Lower leg skin (tissue), 4 donors: Measurements from ENCODE around the gene MTUS2. TPM values are rescaled to one million over a fixed set of nuclear protein-coding genes. Genes with fewer than 3 reads are reported as not detected.

Source experiments
- DNase-seq, 2 donors: peaks; one replicate each; pipeline ENCODE4 v3.0.0-alpha.2; 2019; ENCODE audit warnings: low spot score in 2 of 2
- H3K4me3 ChIP-seq: fragments of 200-600 bp; sonication (generic); 2 replicates; pipeline ENCODE4 v1.5.1; 2017; ENCODE audit warnings: mild to moderate bottlenecking, low read depth; ENCODE audit not compliant: poor library complexity, severe bottlenecking
- POLR2A ChIP-seq, 2 donors: fragments of 450-650 bp; IDR thresholded peaks; one replicate each; pipeline ENCODE4 v1.6.1; 2016 to 2017; ENCODE audit warnings: antibody characterized with exemption in 2 of 2, mild to moderate bottlenecking in 1 of 2, moderate library complexity in 1 of 2
- WGBS, 2 donors: methylation state at CpG; one replicate each; pipeline ENCODE4 v1.1.5; 2018; 5-methylcytosine and 5-hydroxymethylcytosine counted together
- intact Hi-C: fragments of 100-400 bp; cut with DNase I; formaldehyde crosslinking; loops from one replicate; pipeline ENCODE4 v1.15.0; 2023; ENCODE audit warnings: low total_unique reads
- total RNA-seq, 4 donors: library from RNA; depleted of rRNA; stranded (reverse); fragments of >200 nt; gene quantifications; one replicate each; pipeline ENCODE4 v1.1.0, GENCODE V29; 2016
- TF ChIP-seq, protein P1 (sequence below), 3 donors: fragments of 450-650 bp; IDR thresholded peaks; one replicate each; pipeline ENCODE4 v1.5.1; 2016; ENCODE audit warnings: antibody characterized with exemption in 3 of 3, mild to moderate bottlenecking in 3 of 3, moderate library complexity in 2 of 3

Gene MTUS2
- total RNA-seq, 4 donors from 2014 or later: 0.13 to 1.9 TPM; not detected in 2

DNA sequence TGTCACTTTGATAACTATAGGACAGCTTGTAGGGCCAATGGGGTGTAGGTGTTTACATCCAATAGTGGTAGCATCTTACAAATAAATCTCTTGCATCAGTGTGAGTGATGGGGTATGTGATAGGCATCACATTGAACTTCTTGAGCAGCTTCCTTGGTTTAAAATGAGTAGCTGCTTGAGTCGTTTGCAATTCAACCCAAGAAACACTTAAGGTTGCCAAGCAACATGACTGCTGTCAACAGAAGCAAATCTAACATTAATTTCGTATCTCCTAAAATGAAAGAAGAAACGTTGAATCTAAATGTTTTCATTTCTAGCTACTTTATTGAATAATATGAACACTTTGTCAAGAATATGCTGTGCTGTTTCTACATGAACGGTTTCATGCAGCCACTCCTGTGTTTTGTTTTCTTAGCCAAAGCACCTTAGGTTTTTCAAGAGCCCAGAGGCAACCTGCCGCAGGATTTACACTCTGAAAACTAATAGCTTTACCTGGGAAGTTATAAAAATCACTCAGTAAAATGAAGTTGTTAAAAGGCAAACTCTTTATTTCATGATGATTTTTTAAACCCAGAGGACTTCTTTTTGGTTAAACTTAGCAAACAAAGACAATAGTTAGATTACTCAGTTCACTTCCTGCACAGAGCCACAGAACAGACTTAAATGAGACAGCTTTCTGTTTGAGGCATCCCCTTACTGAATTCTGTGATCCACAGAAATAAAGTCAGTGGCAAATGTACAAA is 305.2 kb downstream of the MTUS2 start:
- intact Hi-C loops: no loop called here
- no peak overlapping the region for H3K4me3 ChIP-seq
- no peak for TF ChIP-seq POLR2A (IDR thresholded peaks at IDR 0.05)
- TF ChIP-seq, protein P1, sequence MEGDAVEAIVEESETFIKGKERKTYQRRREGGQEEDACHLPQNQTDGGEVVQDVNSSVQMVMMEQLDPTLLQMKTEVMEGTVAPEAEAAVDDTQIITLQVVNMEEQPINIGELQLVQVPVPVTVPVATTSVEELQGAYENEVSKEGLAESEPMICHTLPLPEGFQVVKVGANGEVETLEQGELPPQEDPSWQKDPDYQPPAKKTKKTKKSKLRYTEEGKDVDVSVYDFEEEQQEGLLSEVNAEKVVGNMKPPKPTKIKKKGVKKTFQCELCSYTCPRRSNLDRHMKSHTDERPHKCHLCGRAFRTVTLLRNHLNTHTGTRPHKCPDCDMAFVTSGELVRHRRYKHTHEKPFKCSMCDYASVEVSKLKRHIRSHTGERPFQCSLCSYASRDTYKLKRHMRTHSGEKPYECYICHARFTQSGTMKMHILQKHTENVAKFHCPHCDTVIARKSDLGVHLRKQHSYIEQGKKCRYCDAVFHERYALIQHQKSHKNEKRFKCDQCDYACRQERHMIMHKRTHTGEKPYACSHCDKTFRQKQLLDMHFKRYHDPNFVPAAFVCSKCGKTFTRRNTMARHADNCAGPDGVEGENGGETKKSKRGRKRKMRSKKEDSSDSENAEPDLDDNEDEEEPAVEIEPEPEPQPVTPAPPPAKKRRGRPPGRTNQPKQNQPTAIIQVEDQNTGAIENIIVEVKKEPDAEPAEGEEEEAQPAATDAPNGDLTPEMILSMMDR (IDR thresholded peaks at IDR 0.05): no peak
- DNase-seq: no peak
- 18 to 25% methylated on average over 5 of the region's 5 CpGs for WGBS, 2 donors

DNA sequence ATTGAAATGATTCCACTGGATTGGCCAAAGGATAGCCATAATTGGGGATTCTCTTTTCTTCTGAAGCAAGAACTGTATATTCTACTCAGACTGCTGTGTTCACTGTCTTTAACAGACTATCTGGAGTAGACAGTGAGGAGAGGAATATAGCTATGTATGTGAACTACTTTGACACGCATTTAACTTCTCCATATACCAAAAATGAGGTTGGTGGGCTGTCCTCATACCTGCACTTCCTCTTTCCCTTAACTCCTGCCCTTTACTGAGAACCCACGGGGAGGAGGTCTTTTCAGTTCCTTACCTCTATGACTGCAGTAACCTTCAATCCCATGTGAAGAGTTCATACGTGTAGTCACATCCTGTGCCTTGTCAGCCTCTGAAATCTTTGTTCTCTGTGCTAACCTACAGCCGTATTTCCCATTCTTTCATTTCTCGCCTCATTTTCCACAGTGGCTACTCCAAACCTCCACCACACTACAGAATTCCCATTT is 305.8 kb downstream of the MTUS2 start:
- TF ChIP-seq, protein P1 (IDR thresholded peaks at IDR 0.05): no peak
- TF ChIP-seq POLR2A (IDR thresholded peaks at IDR 0.05): no peak
- no peak overlapping the region for H3K4me3 ChIP-seq
- intact Hi-C loops: no loop called here
- no peak for DNase-seq
- WGBS, 2 donors: 73% methylated on average over 5 of the region's 5 CpGs

DNA sequence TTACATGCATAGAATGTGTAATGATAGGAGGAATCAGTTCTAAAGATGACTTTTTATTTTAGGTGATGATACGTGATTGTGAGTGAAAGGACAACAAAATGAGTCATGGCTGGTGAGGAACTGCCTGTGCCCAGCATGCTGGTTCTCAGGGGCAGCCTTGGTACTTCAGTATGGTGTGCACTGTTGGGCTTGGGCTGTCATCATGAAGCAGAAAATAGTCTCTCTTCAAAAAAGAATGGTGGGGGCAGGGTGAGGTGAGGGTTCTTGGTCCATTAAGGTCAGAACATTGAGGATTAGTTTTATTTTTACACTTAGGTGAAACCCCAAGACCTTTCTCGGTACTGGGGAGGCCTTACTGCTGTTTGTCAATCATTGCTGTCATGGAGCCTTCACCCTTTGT is 309.5 kb downstream of the MTUS2 start:
- DNase-seq: no peak
- intact Hi-C loops: no loop called here
- TF ChIP-seq POLR2A (IDR thresholded peaks at IDR 0.05): no peak
- TF ChIP-seq, protein P1 (IDR thresholded peaks at IDR 0.05): no peak
- 65 to 69% methylated on average over 2 of the region's 2 CpGs for WGBS, 2 donors
- no peak overlapping the region for H3K4me3 ChIP-seq

DNA sequence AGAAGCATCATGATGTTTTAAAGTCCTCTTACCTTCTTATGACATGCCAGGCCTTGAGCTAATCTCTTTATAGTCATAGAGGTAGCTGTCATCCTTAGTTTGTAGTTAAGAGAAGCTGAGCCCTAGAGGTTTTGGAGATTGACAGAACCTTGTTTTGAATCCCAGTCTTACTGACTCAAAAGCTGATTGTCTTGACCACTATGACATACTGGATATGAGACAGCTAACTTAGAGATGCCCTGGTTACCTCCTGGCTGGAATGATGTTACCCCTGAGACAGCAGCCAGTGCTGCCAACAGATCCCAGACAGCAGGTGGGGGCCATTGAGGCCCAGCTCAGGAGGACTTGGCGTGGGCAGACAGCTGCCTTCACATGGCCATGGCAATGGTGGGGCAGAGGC is 311.0 kb downstream of the MTUS2 start:
- intact Hi-C loops: no loop called here
- DNase-seq: no peak
- H3K4me3 ChIP-seq: no peak overlapping the region
- TF ChIP-seq, protein P1 (IDR thresholded peaks at IDR 0.05): no peak
- TF ChIP-seq POLR2A (IDR thresholded peaks at IDR 0.05): no peak
- WGBS, 2 donors: 50 to 92% methylated on average over 1 of the region's 1 CpG

DNA sequence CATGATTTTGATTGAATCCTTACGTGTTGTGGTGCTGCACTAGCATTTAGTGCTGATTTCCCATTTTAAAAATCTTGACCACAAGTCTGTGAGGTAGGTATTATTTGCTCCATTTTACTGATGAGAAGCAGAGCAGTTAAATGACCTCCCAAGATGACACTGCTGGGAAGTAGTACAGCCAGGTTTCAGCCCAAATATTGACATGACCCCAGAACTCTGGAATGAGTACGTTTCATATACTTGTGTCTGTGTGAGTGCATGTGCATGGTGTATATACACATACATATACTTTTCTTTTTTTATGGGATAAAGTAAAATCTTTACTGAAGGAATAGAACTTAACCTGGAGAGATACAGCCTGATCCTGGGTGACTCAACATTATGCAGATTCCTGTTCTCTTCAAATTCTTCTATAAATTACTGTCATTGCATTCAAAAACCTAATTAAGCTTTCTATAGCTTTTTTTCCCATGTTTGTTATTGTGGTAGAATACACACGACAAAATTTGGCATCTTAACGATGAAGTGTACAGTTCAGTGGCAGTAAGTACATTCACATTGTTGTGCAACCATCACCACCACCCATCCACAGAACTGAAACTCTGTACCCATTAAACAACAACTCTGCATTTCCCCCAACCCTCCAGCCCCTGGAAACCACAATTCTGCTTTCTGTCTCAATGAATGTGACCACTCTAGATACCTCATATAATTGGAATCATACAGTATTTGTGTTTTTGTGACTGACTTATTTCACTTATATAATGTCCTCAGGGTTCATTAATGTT is 311.9 kb downstream of the MTUS2 start:
- WGBS, 2 donors: 77 to 81% methylated on average over 4 of the region's 4 CpGs
- TF ChIP-seq, protein P1 (IDR thresholded peaks at IDR 0.05): no peak
- intact Hi-C loops: no loop called here

More for the DNA sequence above, 311.9 kb downstream of the MTUS2 start:
- no peak overlapping the region for H3K4me3 ChIP-seq
- no peak for DNase-seq
